AG08395 (cell line): ENCODE measurements around the gene HMGN3.

ENCODE experiments used
- DNase-seq: peaks from one replicate; pipeline ENCODE4 v3.0.0; 2012; ENCODE audit warnings: mixed read lengths, low spot score

HMGN3 gene

GRCh38 chr6:79184641-79185040 is 49.8 kb downstream of the HMGN3 start:
- no peak for DNase-seq

- DNase-seq, result no peak
Measured at GRCh38 chr6:79184086-79184485, 50.4 kb downstream of the HMGN3 start.

GRCh38 chr6:79180052-79180451 is 54.4 kb downstream of the HMGN3 start:
- DNase-seq, result no peak

- DNase-seq, result no peak
Measured at GRCh38 chr6:79173378-79173777, 61.1 kb downstream of the HMGN3 start.

DNA sequence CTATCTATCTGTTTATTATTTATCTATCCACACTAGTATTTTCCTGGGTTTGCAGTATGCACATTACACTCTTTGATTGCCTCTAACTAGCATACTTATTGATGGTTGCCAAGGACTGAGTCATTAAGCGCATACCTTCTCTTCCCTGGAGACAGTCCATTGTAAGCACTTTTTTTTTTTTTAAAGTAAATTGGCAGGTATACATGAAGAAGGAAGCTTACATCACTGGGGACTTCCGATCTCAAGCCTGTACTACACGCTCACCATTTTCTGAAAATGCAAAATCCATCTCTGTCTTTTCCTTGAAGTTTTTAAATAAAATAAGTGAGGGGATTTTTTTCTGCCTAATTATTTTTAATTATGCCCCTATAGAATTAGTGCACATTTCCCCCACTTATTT is 63.5 kb downstream of the HMGN3 start:
- DNase-seq, result no peak

GRCh38 chr6:79170431-79170830 is 64.1 kb downstream of the HMGN3 start:
- no peak for DNase-seq

DNA sequence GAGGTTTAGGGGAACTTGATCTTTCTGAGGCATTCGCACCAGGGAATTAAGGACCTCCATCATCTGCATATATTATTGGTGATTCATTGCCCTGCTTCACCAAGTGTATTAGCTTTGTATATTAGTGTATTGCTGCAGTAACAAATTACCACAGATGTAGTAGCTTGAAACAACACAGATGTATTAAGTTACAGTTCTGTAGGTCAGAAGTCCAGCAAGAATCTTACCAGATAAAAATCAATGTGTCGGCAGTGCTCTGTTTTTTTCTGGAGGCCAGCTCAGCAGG is 65.8 kb downstream of the HMGN3 start:
- DNase-seq, result no peak

- DNase-seq, result no peak
Measured at GRCh38 chr6:79167931-79168694, 66.4 kb downstream of the HMGN3 start.

- no peak for DNase-seq
Measured at GRCh38 chr6:79159846-79160245, 74.6 kb downstream of the HMGN3 start.

- no peak for DNase-seq
Measured at GRCh38 chr6:79158856-79159516, 75.5 kb downstream of the HMGN3 start.

DNA sequence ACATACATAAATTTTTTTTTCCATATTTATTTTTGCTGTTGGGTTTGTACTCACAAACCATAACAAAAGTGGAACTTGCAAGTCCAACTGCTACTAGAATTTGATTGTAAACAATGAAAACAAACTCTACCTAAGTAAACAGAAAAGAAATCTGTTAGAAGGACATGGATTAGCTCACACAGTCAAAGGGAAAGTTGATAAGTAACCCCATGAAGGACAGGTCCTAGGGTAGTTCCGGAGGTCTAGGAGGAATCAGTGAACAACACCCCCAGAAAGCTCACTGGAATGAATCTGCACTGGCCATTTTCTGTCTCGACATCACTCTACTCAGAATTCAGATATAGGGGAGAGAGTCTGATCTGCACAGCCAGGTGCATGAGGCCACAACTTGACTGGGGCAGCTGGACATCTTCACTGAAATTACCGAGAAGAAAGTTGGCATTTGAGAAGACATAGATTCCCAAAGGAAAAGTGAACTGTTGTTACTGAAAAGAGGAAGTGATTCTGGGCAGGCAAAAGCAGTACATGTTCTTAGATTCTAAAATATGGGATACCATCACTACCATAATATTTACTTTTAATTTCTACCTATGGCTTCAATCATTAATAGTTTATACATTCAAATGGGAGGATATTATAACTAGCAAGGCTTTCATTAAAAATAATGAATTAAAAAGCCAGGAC is 76.4 kb downstream of the HMGN3 start:
- no peak for DNase-seq

DNA sequence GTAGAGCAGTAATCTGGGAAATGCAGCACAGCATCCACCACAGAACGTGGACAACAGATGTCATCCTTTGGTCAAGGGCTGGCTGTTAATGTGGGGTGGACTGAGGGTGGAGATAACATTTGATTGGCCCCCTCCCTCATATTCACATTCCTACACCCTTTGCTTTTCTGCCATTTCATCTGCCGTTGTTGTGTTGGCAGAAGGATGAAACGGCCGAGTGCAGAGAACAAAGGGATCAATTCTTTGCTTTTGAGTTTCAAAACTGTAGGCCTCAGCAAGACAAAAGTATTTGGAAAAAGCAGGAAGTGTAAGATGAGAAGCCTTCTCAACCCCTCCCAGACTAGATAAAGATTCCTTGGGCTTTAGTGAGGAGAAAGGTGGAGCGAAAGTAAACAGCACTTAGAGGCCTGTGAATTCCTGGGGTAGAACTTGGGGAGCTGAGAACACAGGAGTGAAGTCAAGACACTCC is 82.2 kb downstream of the HMGN3 start:
- no peak for DNase-seq
